ENCODE data around the gene KRTAP10-2. TPM values are rescaled to one million over a fixed set of nuclear protein-coding genes. Genes with fewer than 3 reads are reported as not detected.

KRTAP10-2 gene
- total and polyA plus RNA-seq, 2 of the 4 experiments (the other 2 are of a cell fraction): not detected

DNA sequence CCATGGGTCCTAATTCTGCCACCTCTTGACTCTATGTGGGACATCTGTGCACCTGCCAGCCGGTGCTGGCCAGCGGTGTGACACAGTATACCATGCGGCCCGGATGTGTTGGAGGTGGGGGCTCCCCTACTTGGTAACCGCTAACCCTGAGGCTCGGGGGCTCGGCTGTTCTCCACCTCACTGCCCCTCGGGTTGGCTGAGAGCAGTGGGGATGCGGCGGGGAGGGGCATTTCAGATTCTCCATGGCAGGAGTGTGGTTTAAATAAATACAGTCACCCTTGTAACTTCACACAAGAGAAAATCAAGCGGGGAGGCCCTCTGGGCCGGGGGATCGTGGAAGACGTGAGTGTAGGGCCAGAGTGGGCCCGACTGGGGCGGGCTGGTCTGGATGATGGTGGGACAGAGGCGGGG, 22.3 kb downstream of the KRTAP10-2 start:
- no peaks in the 10 kb centered on the region for H3K79me1 ChIP-seq (ENCODE audit: low read depth in 1 of 2, low read length in 2 of 2)

More for the DNA sequence above, 22.3 kb downstream of the KRTAP10-2 start:
- H3K14ac ChIP-seq (replicated peaks; ENCODE audit: low read depth, low read length): no peak overlapping the region
- no peaks in the 10 kb centered on the region for H3K27me3 ChIP-seq (ENCODE audit: control insufficient read depth, insufficient read depth, low read length)
- intact Hi-C loops (cut with micrococcal nuclease): no loop called here
- H3K4me3 ChIP-seq (ENCODE audit: insufficient read depth, low read depth, low read length): no peak overlapping the region
- H2BK5ac ChIP-seq (ENCODE audit: low read depth, low read length, poor library complexity, severe bottlenecking): no peak overlapping the region
- dilution Hi-C loops (cut with HindIII; ENCODE audit: low sequenced_read_pairs, unreplicated experiment): no loop called here
- H3K27ac ChIP-seq (ENCODE audit: insufficient read depth, low read length): no peak overlapping the region
- ATAC-seq (ENCODE audit: low read depth): no peak
- no peak overlapping the region for H3K18ac ChIP-seq (ENCODE audit: low read depth, low read length)
- H4K8ac ChIP-seq (ENCODE audit: low read depth in 2 of 2, low read length in 2 of 2): no peak overlapping the region
- ChIA-PET POLR2A (ENCODE audit: unreplicated experiment) (no interaction called here), CTCF (no interaction called here)
- TF ChIP-seq BHLHE40 (IDR thresholded peaks at IDR 0.05; ENCODE audit: low read depth, low read length) (no peak), SMC3 (IDR thresholded peaks at IDR 0.05; ENCODE audit: low read depth, low read length) (no peak), RCOR1 (IDR thresholded peaks at IDR 0.05; ENCODE audit: insufficient replicate concordance, low read length) (no peak), NFE2L2 (IDR thresholded peaks at IDR 0.05; ENCODE audit: low read depth, low read length) (no peak)
- no peak overlapping the region for H3K56ac ChIP-seq (ENCODE audit: extremely low read depth, insufficient read depth, low read length)
- no peak overlapping the region for H2BK120ac ChIP-seq (ENCODE audit: low read depth, low read length)
- no peak for DNase-seq
- no peak overlapping the region for H2AFZ ChIP-seq (replicated peaks; ENCODE audit: low read length, poor library complexity)
- H3K4ac ChIP-seq (ENCODE audit: low read depth, low read length): no peak overlapping the region
- H3K4me2 ChIP-seq (ENCODE audit: low read depth, low read length): no peak overlapping the region
- H4K5ac ChIP-seq (ENCODE audit: low read depth, low read length): no peak overlapping the region
- H2AK9ac ChIP-seq (replicated peaks; ENCODE audit: low read depth, low read length, poor library complexity): no peak overlapping the region
- no peaks in the 10 kb centered on the region for H3K36me3 ChIP-seq (ENCODE audit: control insufficient read depth, insufficient read depth, low read length)
- H3K9ac ChIP-seq (ENCODE audit: low read depth, low read length): no peak overlapping the region
- H4K91ac ChIP-seq (ENCODE audit: insufficient read depth, low read depth, low read length): no peak overlapping the region
- no peaks in the 10 kb centered on the region for H4K20me1 ChIP-seq (ENCODE audit: insufficient read depth, low read length)
- H2AK5ac ChIP-seq (ENCODE audit: low read depth, low read length): no peak overlapping the region
- H2BK15ac ChIP-seq (ENCODE audit: low read depth, low read length): no peak overlapping the region
- in situ Hi-C loops (cut with MboI; ENCODE audit: low sequenced_read_pairs): no loop called here
- no peaks in the 10 kb centered on the region for H3K9me1 ChIP-seq (ENCODE audit: insufficient read depth, low read length)
- H3K23ac ChIP-seq (ENCODE audit: low read depth, low read length): no peak overlapping the region
- H2BK20ac ChIP-seq (ENCODE audit: low read depth, low read length): no peak overlapping the region
- H3K9me3 ChIP-seq (ENCODE audit: control insufficient read depth, insufficient read depth, low read length): peaks cover 20% of the 10 kb centered on the region
- H3K4me1 ChIP-seq (ENCODE audit: control insufficient read depth, insufficient read depth, low read length): no peaks in the 10 kb centered on the region
- no TSS peak for BruUV-seq (replicated peaks)
- 55% methylated on average over 6 of the region's 17 CpGs; no CpG with 5 or more reads in 1 of the 2 experiments for WGBS, 2 experiments (ENCODE audit: extremely low coverage in 2 of 2, insufficient read length in 1 of 2)

Data from IMR-90 (cell line).